ENCODE results near the gene NRAS. TPM values are rescaled to one million over a fixed set of nuclear protein-coding genes. Genes with fewer than 3 reads are reported as not detected.

NRAS gene
- total and polyA plus RNA-seq, 9 of the 15 experiments (the other 6 are each of a cell fraction or from before 2014, with no cell fraction given), result 40.7 to 94.5 (median 75.4) TPM

DNA sequence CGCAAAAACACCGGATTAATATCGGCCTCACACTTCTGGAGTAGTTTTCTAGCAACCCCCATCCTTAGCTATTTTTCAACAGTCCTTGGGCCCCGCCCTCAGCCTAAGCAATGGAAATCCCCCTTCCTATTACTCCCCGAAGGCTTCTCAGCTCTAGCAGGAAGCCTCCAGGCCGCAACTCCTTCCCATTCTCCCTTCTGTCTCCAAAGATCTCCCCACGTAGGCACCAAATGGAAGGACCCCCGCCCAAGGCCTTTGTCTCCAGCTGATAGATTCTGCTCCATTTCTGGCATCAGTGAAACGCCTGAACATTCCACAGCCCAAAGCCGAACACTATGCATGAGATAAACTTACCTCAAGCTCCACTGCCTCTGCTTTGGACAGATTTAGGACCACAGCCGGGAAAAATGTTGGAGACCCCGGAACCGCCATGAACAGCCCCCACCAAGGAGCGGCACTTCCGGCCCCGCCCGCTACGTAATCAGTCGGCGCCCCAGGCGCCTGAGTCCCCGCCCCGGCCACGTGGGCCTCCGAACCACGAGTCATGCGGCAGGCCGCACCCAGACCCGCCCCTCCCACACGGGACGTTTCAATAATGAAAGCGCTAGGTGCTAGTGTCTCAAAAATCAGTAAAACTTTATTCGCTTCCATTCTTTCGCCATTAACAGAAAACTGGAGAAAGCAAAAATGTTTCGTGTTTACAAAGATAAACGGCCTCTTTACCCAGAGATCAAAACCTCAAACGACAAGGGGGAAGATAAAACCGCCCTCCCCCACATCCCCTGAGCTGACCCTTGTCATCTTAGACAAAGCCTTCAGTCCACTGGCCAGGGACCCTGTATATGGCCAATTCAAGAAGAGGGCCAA is at the start of gene NRAS (continued):
- TF ChIP-seq RBM34 (IDR thresholded peaks at IDR 0.05; ENCODE audit: borderline replicate concordance, insufficient read depth, low read length), result no peak
- TF ChIP-seq CCNT2 (IDR thresholded peaks at IDR 0.05; ENCODE audit: borderline replicate concordance, extremely low read depth, insufficient read length, low read depth, low read length), result peak; percentile 98
- no peak for TF ChIP-seq HLTF (IDR thresholded peaks at IDR 0.05)
- TF ChIP-seq, protein P1, sequence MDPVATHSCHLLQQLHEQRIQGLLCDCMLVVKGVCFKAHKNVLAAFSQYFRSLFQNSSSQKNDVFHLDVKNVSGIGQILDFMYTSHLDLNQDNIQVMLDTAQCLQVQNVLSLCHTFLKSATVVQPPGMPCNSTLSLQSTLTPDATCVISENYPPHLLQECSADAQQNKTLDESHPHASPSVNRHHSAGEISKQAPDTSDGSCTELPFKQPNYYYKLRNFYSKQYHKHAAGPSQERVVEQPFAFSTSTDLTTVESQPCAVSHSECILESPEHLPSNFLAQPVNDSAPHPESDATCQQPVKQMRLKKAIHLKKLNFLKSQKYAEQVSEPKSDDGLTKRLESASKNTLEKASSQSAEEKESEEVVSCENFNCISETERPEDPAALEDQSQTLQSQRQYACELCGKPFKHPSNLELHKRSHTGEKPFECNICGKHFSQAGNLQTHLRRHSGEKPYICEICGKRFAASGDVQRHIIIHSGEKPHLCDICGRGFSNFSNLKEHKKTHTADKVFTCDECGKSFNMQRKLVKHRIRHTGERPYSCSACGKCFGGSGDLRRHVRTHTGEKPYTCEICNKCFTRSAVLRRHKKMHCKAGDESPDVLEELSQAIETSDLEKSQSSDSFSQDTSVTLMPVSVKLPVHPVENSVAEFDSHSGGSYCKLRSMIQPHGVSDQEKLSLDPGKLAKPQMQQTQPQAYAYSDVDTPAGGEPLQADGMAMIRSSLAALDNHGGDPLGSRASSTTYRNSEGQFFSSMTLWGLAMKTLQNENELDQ (CRISPR knock-in tag; IDR thresholded peaks at IDR 0.05; ENCODE audit: borderline replicate concordance), result no peak
- TF ChIP-seq, protein P2, sequence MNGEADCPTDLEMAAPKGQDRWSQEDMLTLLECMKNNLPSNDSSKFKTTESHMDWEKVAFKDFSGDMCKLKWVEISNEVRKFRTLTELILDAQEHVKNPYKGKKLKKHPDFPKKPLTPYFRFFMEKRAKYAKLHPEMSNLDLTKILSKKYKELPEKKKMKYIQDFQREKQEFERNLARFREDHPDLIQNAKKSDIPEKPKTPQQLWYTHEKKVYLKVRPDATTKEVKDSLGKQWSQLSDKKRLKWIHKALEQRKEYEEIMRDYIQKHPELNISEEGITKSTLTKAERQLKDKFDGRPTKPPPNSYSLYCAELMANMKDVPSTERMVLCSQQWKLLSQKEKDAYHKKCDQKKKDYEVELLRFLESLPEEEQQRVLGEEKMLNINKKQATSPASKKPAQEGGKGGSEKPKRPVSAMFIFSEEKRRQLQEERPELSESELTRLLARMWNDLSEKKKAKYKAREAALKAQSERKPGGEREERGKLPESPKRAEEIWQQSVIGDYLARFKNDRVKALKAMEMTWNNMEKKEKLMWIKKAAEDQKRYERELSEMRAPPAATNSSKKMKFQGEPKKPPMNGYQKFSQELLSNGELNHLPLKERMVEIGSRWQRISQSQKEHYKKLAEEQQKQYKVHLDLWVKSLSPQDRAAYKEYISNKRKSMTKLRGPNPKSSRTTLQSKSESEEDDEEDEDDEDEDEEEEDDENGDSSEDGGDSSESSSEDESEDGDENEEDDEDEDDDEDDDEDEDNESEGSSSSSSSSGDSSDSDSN (IDR thresholded peaks at IDR 0.05; ENCODE audit: borderline replicate concordance in 1 of 2, low read depth in 2 of 2, low read length in 2 of 2), result no peak
- TF ChIP-seq EZH2 (IDR thresholded peaks at IDR 0.05; ENCODE audit: borderline replicate concordance, low read depth, low read length), result no peak
- peak; percentile 87 for TF ChIP-seq RBM22 (IDR thresholded peaks at IDR 0.05; ENCODE audit: low read depth, low read length, poor library complexity, severe bottlenecking)
- TF ChIP-seq SMARCE1 (IDR thresholded peaks at IDR 0.05), result peak; percentile 15; the same call in 1 of the 2 replicates
- TF ChIP-seq, protein P3, sequence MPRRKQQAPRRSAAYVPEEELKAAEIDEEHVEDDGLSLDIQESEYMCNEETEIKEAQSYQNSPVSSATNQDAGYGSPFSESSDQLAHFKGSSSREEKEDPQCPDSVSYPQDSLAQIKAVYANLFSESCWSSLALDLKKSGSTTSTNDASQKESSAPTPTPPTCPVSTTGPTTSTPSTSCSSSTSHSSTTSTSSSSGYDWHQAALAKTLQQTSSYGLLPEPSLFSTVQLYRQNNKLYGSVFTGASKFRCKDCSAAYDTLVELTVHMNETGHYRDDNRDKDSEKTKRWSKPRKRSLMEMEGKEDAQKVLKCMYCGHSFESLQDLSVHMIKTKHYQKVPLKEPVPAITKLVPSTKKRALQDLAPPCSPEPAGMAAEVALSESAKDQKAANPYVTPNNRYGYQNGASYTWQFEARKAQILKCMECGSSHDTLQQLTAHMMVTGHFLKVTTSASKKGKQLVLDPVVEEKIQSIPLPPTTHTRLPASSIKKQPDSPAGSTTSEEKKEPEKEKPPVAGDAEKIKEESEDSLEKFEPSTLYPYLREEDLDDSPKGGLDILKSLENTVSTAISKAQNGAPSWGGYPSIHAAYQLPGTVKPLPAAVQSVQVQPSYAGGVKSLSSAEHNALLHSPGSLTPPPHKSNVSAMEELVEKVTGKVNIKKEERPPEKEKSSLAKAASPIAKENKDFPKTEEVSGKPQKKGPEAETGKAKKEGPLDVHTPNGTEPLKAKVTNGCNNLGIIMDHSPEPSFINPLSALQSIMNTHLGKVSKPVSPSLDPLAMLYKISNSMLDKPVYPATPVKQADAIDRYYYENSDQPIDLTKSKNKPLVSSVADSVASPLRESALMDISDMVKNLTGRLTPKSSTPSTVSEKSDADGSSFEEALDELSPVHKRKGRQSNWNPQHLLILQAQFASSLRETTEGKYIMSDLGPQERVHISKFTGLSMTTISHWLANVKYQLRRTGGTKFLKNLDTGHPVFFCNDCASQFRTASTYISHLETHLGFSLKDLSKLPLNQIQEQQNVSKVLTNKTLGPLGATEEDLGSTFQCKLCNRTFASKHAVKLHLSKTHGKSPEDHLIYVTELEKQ (CRISPR knock-in tag; IDR thresholded peaks at IDR 0.05), result no peak
- no peak for TF ChIP-seq NR2C2 (CRISPR knock-in tag; IDR thresholded peaks at IDR 0.05)
- peak; percentile 55 for TF ChIP-seq NR2C2 (tag; IDR thresholded peaks at IDR 0.05)
- no peak for TF ChIP-seq RBM17 (IDR thresholded peaks at IDR 0.05; ENCODE audit: borderline replicate concordance, low read depth, low read length)
- TF ChIP-seq, protein P4, sequence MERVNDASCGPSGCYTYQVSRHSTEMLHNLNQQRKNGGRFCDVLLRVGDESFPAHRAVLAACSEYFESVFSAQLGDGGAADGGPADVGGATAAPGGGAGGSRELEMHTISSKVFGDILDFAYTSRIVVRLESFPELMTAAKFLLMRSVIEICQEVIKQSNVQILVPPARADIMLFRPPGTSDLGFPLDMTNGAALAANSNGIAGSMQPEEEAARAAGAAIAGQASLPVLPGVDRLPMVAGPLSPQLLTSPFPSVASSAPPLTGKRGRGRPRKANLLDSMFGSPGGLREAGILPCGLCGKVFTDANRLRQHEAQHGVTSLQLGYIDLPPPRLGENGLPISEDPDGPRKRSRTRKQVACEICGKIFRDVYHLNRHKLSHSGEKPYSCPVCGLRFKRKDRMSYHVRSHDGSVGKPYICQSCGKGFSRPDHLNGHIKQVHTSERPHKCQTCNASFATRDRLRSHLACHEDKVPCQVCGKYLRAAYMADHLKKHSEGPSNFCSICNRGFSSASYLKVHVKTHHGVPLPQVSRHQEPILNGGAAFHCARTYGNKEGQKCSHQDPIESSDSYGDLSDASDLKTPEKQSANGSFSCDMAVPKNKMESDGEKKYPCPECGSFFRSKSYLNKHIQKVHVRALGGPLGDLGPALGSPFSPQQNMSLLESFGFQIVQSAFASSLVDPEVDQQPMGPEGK (CRISPR knock-in tag; IDR thresholded peaks at IDR 0.05; ENCODE audit: borderline replicate concordance), result no peak; the same call in 1 of the 2 replicates
- TF ChIP-seq ZNF668 (CRISPR knock-in tag; IDR thresholded peaks at IDR 0.05), result no peak
- peak; percentile 40; the same call in 1 of the 2 replicates for TF ChIP-seq FOXK1 (CRISPR knock-in tag; IDR thresholded peaks at IDR 0.05; ENCODE audit: borderline replicate concordance)
- TF ChIP-seq PHB (CRISPR knock-in tag; IDR thresholded peaks at IDR 0.05), result no peak
